Nephron progenitor cell (in vitro differentiated cells): ENCODE measurements around the gene KIAA0753.
A peak's percentile ranks its signal among the peaks of the same experiment; 100 is the strongest.

Experiments used
- DNase-seq: peaks from one replicate; pipeline ENCODE4 v3.0.0; 2021
- H3K27ac Mint-ChIP-seq: 2 replicates; pipeline ENCODE4 v1.8.0; 2021; ENCODE audit warnings: mild to moderate bottlenecking, moderate library complexity, mixed read lengths
- H3K27me3 Mint-ChIP-seq: 2 replicates; pipeline ENCODE4 v1.8.0; 2021; ENCODE audit warnings: mild to moderate bottlenecking, low read depth, mixed read lengths; ENCODE audit not compliant: poor library complexity
- H3K36me3 Mint-ChIP-seq: 2 replicates; pipeline ENCODE4 v1.8.0; 2021; ENCODE audit warnings: low read depth, mixed read lengths
- H3K4me1 Mint-ChIP-seq: 2 replicates; pipeline ENCODE4 v1.8.0; 2021; ENCODE audit warnings: mixed read lengths
- H3K4me3 Mint-ChIP-seq: 2 replicates; pipeline ENCODE4 v1.8.0; 2021; ENCODE audit warnings: mild to moderate bottlenecking, moderate library complexity, mixed read lengths
- H3K9me3 Mint-ChIP-seq: 2 replicates; pipeline ENCODE4 v1.8.0; 2021; ENCODE audit warnings: mild to moderate bottlenecking, moderate library complexity, mixed read lengths
- CTCF ChIP-seq: fragments of 200-600 bp; sonication (generic); IDR thresholded peaks from 2 replicates; pipeline ENCODE4 v1.5.0; 2021; ENCODE audit warnings: antibody characterized with exemption

KIAA0753 gene

GRCh38 chr17:6541886-6542285, 98.6 kb downstream of the KIAA0753 start:
- Mint-ChIP-seq H3K27ac (no peak overlapping the region), H3K4me3 (no peak overlapping the region), H3K36me3 (no peaks in the 10 kb centered on the region), H3K27me3 (peaks cover 30% of the 10 kb centered on the region), H3K9me3 (peaks cover 15% of the 10 kb centered on the region), H3K4me1 (peaks cover 21% of the 10 kb centered on the region)
- no peak for DNase-seq
- no peak for TF ChIP-seq CTCF

- Mint-ChIP-seq H3K4me3 (no peak overlapping the region), H3K4me1 (peaks cover 13% of the 10 kb centered on the region), H3K36me3 (no peaks in the 10 kb centered on the region), H3K27ac (no peak overlapping the region), H3K9me3 (peaks cover 15% of the 10 kb centered on the region), H3K27me3 (peaks cover 18% of the 10 kb centered on the region)
- no peak for DNase-seq
- no peak for TF ChIP-seq CTCF
Measured at GRCh38 chr17:6539871-6540270, 100.6 kb downstream of the KIAA0753 start.

- DNase-seq: no peak
- Mint-ChIP-seq H3K27ac (peak overlapping the region; percentile 4), H3K4me1 (peaks cover 7% of the 10 kb centered on the region), H3K9me3 (peaks cover 15% of the 10 kb centered on the region), H3K4me3 (no peak overlapping the region), H3K27me3 (peaks cover 21% of the 10 kb centered on the region), H3K36me3 (no peaks in the 10 kb centered on the region)
- no peak for TF ChIP-seq CTCF
Measured at GRCh38 chr17:6536566-6537065, 103.9 kb downstream of the KIAA0753 start.

GRCh38 chr17:6536053-6536452, 104.5 kb downstream of the KIAA0753 start:
- TF ChIP-seq CTCF: no peak
- Mint-ChIP-seq H3K4me3 (no peak overlapping the region), H3K36me3 (no peaks in the 10 kb centered on the region), H3K27ac (peak overlapping the region; percentile 19), H3K4me1 (peaks cover 1% of the 10 kb centered on the region), H3K9me3 (peaks cover 15% of the 10 kb centered on the region), H3K27me3 (peaks cover 23% of the 10 kb centered on the region)
- DNase-seq: no peak

GRCh38 chr17:6534846-6535514, 105.5 kb downstream of the KIAA0753 start:
- Mint-ChIP-seq H3K27ac (no peak overlapping the region), H3K4me1 (no peaks in the 10 kb centered on the region), H3K36me3 (no peaks in the 10 kb centered on the region), H3K9me3 (peaks cover 15% of the 10 kb centered on the region), H3K4me3 (no peak overlapping the region), H3K27me3 (peaks cover 23% of the 10 kb centered on the region)
- TF ChIP-seq CTCF: no peak
- DNase-seq: no peak

- no peak for TF ChIP-seq CTCF
- H3K27me3 Mint-ChIP-seq: peaks cover 27% of the 10 kb centered on the region
- H3K4me3 Mint-ChIP-seq: no peak overlapping the region
- H3K36me3 Mint-ChIP-seq: no peaks in the 10 kb centered on the region
- no peaks in the 10 kb centered on the region for H3K9me3 Mint-ChIP-seq
- no peak for DNase-seq
- no peak overlapping the region for H3K27ac Mint-ChIP-seq
- no peaks in the 10 kb centered on the region for H3K4me1 Mint-ChIP-seq
Measured at GRCh38 chr17:6532441-6532885, 108.0 kb downstream of the KIAA0753 start.
